HG03521 (cell line): ENCODE measurements around the gene ERN2.
"Not testable (repeated sequence)": the region's sequence is repeated elsewhere in the genome, so short reads cannot be mapped to it uniquely, and the experiment has no call there.

Experiments
- ATAC-seq: cut with Tn5 transposase; IDR thresholded peaks from one replicate; pipeline ENCODE4 v1.9.1; 2021; ENCODE audit warnings: mild to moderate bottlenecking, moderate library complexity; ENCODE audit not compliant: unreplicated experiment

ERN2 gene

GRCh38 chr16:23722613-23723240, 9.7 kb upstream of the ERN2 start:
- not testable (repeated sequence) for ATAC-seq

GRCh38 chr16:23716484-23716883, 3.5 kb upstream of the ERN2 start:
- ATAC-seq, result no peak

DNA sequence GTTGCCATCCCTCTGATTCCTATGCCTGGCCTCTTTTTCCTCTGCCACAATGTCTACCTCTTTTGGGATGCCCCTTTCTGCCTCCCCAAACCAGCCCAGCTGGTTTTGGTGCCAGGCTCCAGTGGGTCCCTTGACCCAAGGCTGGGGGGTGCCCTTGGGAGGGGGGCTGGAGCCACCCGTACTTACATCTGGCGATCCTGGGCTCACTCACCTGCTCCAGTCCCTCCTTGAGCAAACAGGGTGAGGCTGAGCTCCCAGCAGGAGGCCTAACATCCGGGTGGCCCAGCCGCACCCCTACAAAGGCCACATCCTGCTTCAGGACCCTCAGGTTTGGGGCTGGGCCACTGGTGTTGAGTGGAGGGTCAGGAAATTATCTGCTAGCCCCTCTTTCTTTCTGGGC, 1.2 kb downstream of the ERN2 start:
- no peak for ATAC-seq

GRCh38 chr16:23710504-23710903, 2.5 kb downstream of the ERN2 start:
- no peak for ATAC-seq

DNA sequence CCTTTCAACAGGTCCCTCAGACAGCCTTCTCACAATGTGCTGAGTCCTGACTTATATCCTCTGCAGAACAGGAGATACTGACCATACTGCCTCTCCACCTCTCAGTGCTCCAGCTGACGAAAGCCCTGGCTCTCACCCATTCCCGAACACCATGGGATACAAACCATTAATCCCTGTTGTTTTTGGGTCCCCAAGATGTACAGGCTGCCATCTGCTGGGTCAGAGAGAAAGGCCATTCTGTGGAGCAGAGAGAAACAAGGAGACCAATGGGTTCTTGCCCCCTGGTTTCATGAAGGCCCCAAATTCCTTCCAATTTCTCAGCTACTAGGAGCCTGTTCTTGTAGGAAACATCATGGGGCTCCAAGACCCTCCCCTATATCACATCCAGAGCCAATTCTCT, 3.0 kb downstream of the ERN2 start:
- ATAC-seq, result no peak

GRCh38 chr16:23709536-23709935, 3.5 kb downstream of the ERN2 start:
- ATAC-seq, result no peak

DNA sequence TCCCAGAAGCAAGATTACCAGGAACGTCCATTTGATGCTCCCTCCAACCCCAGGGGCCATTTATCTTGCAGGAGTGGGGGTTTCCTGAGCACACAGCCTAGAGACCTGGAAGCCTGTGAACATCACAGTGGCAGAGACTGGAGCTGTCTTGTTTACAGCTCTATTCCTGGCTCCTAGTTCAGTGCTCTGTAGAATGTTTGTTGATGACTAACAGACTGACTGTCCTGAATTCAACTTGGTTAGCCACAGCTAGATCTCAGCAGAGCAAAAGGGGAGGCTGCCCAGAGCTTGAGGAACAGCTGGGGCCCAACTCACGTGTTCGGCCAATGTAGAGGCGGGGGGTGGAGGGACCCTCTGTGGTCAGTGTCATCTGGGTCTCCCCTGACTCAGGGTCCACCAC, 6.6 kb downstream of the ERN2 start:
- no peak for ATAC-seq

DNA sequence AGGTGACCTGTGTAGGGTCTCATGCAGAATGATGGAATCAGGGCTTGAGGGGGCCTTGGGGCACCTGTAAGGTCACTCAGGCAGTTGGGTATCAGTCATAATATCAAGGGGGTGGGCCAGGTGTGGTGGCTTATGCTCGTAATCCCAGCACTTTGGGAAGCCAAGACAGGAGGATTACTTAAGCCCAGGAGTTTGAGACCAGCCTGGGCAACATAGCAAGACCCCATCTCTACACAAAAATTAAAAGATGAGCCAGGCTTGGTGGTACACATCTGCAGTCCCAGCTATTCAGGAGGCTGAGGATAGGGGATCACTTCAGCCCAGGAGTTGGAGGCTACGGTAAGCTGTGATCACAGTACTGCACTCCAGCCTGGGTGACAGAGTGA, 7.5 kb downstream of the ERN2 start:
- no peak for ATAC-seq

GRCh38 chr16:23704772-23705516, 8.1 kb downstream of the ERN2 start:
- no peak for ATAC-seq

DNA sequence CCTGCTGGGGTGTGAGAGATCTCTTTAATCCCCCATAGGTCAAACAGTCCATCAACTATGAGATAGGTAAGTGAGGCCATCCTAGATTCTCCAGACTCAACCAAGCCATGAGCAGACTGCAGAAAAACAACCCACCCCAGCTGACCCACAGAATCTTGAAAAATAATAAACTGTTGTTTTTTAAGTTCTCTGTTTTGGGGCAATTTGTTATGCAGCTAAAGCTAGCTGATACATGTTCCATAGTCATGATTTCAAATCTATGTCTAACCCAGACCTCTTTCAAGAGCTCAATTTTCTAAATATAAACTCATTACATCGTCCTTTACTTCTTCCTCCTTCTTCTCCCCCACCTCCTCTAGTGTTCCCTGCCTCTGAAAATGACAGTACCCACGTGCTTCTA, 10.1 kb downstream of the ERN2 start:
- no peak for ATAC-seq

- ATAC-seq, result no peak
These were observed 12.0 kb downstream of the ERN2 start for GRCh38 chr16:23701045-23701444.

DNA sequence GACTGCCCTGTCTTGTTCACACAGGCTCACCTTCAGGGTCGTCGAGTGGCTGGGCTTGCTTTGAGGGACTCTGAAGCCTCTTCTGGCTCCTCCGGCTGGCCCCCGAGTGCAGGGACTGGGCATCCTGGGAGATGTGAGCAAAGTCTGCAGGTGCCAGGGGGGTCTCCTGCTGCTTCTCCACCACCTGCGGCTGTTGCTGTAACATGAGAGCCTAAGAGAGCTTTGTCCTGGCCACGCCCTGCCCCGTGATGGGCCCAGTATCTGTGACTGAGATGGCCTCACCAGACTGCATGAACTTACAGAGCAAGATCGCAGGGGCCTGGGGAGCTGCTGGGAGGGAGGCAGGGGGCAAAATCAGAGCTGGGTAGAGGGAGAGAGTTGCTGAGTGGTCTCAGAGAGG, 12.5 kb downstream of the ERN2 start:
- ATAC-seq, result no peak

DNA sequence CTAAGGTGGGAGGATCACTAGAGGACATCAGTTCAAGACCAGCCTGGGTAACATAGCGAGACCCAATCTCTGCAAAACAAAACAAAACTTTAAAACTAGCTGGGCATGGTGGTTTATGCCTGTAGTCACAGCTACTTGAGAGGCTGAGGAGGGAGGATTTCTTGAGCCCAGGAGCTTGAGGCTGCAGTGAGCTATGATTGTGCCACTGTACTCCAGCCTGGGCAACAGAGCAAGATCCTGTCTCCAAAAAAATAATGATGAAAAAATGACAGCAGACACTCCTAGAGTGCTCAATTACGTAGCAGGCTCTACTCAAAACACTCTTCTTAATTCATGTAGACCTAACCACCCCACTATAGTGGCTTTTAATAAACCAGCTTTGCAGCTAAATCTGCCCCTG, 12.9 kb downstream of the ERN2 start:
- ATAC-seq, result no peak

DNA sequence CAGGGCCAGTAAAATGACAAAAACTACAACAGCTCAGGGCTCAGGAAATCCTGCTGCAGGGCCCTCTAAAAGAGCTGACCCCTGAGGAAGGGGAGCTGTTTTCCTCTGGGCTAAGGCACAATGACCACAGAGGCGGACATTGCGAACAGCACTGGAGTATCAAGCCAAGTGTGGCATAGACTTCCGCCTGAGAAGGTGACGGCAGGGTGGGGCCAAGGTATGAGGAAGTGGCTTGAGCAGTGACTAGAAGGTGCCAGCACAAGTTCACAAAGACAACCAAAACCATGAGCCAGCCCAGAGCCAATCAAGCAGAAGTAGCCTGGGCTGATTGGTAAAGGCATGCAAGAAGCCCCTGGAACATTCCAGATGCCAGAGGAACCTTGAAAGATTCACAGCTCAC, 13.9 kb downstream of the ERN2 start:
- no peak for ATAC-seq

GRCh38 chr16:23695756-23696155, 17.3 kb downstream of the ERN2 start:
- ATAC-seq, result no peak

DNA sequence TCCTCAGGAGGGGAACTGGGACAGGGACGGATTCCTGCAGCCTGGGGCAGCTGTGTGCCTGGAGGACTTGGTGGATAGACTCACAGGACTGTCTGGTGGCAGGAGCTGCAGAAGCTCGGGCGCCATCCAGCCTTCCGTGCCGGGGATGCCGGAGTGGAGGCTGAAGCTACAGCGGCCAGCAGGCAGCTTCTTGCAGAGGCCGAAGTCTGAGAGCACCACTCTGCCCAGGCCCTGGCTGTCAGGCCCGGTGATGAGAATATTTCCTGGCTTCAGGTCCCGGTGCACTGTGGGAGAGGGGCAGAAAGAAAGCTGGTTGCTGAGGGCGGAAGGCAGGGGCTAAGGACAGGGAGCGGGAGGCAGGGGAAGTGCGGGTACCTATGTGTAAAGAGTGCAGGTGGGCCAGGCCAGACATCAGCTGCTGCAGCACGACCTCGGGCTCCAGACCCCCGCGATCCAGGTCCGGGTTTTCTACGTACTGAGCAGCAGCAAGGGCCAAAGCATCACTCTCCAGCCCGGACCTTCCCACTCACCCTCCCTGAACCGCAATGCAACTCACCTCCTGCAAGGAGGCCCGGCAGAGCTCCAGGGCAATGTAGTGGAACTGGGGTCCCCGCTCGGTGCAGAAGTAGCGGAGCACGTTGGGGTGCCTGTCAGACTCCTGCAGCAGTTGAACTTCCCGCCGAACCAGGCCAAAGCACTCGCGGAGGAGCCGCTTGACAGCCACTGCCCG, 18.2 kb downstream of the ERN2 start:
- no peak for ATAC-seq

- no peak for ATAC-seq
These were observed 18.8 kb downstream of the ERN2 start for GRCh38 chr16:23694265-23694643.

- ATAC-seq, result no peak
These were observed 20.7 kb downstream of the ERN2 start for GRCh38 chr16:23692190-23692837.

DNA sequence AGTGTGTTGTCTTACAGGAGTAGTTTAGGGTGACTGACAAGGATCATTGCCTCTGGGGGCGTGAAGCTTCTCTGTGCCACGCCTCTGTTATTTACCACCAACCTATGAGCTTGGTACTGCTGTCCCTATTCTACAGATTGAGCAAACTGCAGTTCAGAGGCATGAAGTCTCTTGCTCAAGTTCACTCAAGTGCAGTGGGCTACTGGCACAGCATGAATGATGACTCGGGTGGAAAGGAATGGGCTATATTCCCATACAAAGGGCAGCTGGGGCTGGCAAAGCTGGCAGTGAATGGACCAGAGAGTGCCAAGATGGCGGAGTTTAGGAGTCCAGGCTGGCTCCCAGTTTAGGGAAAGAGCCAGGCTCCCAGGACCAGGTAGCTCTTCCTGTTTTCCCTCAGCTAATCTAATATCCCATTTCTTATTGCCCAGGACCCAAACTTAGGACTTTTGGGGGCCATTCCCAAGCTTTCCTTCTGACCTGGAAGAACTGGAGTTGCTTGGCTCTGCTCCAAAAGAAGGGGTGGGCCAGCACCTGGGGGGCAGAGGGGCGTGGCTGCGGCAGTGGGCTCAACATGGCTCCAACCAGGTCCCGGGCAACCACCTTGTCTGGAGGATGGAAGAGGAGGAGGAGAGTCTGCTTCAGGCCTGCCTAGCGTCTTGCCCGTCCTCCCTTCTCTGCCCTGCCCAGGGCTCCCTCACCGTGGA, 21.4 kb downstream of the ERN2 start:
- no peak for ATAC-seq

DNA sequence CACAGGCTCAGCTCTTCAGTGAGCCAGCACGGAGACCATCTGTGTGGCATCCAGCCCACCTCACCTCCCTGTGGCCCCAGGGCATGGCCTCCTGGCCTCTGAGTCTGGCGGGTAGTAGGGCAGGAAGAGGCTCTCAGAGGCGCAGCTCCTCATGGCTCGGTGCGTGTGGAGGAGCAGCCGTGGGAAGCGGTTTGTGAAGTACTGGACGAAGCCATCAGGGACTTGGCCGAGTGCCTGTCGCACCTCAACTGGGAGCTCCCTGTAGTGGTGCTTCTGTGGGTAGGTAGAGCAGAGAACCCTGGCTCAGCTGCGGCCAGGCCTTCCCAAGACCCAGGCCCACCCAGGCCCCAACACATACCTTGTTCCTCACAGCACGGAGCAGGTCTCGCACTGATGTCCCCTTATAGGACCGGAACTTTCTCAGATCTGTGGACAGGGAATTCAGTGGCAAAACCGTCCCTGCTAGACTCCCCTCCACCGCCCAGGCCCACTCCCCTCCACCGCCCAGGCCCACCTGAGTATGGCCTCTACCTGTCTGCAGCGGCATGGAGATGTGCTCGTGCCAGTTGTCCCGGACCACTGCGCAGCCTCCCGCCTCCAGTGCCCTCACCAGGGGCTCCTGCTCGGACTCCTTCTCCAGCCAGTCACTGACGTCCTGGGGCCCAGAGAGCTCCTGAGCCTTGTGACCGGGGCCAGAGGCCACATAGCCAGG, 22.1 kb downstream of the ERN2 start:
- ATAC-seq, result no peak
